SH-SY5Y (cell line): ENCODE results near the gene ANGPT4.

Experiments
- GATA2 ChIP-seq: IDR thresholded peaks from 2 replicates; pipeline ENCODE4 v1.6.1; 2011; ENCODE audit warnings: mild to moderate bottlenecking, low read depth, low read length
- GATA3 ChIP-seq: IDR thresholded peaks from 2 replicates; pipeline ENCODE4 v1.6.1; 2011; ENCODE audit warnings: low read depth, mild to moderate bottlenecking, low read length, moderate library complexity

GRCh38 chr20:955111-955510, 39.0 kb upstream of the ANGPT4 start:
- TF ChIP-seq GATA2 = no peak
- TF ChIP-seq GATA3 = no peak
